Inflammatory macrophage (primary cell): ENCODE results near the gene SEC14L6.
"Not testable (repeated sequence)": the region's sequence is repeated elsewhere in the genome, so short reads cannot be mapped to it uniquely, and the experiment has no call there.

Experiments
- DNase-seq, 2 donors: peaks; one replicate each; pipeline ENCODE4 v3.0.0-alpha.2; 2020 to 2022

The SEC14L6 gene

DNA sequence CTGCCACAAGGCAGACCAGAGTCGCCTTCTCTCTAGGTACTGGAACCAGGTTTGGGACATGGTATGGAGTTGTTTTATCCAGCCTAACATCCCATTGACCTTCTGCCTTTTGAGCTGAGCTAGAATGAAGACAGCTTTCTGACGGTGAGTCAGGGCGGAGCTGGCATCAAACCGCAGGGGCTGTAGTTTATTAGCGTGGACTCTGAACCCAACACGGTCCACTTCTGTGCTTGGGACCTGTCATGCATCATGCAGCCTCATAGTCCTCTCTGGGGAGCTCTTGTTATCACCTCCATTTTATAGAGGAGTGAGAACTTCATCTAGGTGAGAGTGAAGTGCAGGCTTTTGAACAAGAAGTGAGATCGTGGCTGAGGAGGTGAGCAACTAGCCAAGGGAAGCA is 19.6 kb upstream of the SEC14L6 start:
- DNase-seq, result no peak

- DNase-seq, result no peak
Measured at GRCh38 chr22:30565341-30565740, 18.8 kb upstream of the SEC14L6 start.

DNA sequence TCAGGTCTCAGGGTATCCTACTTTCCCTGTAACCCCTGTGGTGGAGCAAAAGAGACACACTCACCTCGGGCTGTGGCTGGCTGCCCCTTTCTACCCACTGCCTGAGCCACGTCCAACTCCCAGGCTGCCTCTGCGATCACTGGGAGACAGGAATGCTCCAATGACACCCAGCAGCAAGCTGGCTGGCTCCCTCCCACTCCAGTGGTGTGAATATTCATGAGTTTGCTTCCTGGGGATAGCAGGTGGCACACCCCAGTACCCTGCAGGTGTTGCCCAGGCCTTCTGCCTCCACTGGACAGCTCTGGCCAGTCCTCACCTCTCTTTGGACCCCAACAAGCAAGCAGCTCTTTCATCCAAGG is 18.2 kb upstream of the SEC14L6 start:
- no peak for DNase-seq

GRCh38 chr22:30564045-30564760 is 17.7 kb upstream of the SEC14L6 start:
- no peak for DNase-seq

DNA sequence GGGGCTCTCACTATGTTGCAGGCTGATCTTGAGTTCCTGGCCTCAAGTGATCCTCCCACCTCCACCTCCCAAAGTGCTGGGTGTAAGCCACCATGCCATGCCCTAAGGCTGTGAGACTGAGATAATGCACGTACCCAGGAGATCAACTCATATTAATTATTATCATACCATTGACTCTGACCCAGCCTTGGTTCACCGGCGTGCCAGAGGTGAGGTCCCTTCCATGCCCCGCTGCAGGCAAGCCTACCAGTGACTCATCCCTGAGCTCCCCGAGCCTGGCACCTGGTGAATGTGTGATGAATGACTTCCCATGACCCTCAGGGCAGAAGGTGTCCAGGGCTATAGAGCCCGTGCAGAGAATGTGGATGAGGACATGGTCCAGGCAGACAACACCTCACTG is 15.8 kb upstream of the SEC14L6 start:
- DNase-seq, result no peak

- DNase-seq, result no peak
Measured at GRCh38 chr22:30561402-30562189, 15.1 kb upstream of the SEC14L6 start.

DNA sequence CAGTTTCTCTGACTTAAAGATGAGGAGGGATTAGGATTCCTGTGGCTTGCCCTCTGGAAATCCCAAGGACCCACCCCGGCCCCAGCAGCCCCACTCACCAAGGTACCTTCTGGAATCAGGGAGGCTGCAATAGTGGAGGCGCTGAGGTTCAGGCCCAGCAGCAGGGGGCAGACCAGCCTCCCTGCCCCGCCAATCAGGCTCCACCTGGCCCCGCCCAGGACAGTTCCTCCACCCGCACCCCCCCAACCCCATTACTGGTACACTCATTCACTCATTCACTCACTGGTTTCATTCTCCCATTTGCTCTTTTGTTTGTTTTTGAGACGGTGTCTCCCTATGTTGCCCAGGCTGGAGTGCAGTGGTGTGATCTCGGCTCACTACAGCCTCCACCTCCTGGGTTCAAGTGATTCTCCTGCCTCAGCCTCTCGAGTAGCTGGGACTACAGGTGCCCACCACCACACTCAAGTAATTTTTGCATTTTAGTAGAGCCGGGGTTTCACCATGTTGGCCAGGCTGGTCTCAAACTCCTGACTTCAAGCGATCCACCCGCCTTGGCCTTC is 14.2 kb upstream of the SEC14L6 start:
- not testable (repeated sequence) for DNase-seq

DNA sequence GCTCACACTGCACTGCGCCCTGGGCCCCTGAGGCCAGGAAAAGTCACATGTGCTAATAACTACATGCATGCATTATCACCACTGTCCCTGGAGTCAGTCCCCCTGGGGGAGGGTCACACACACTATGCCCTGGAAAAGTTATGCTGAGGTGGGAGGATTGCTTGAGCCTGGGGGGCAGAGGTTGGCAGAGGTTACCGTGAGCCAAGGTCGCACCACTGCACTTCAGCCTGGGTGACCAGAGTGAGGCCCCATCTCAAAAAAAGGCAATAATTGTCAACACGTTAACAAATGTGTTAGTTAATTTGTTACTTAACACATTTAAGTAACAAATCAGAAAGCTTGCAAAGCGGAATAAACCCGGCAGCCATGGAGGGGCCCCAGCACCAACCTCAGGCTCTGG is 13.3 kb upstream of the SEC14L6 start:
- DNase-seq, result no peak

DNA sequence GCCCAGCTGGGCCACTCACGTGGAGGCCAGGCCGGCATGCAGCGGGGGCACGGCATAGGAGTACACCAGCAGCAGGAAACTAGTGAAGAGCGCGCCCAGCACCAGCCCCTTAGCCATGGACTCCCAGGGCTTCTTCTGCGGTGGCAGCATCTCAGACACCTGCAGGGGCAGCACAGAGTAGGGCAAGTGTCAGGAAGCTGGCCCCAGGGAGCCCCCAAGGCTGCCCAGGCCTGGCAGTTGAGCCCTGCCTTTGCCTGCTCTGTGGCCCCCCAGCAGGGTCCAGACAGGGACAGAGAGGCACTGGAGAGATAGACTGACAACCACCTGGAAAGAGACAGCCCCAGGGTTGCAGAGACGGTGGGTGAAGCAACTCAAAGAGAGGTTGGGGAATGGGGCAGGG is 10.7 kb upstream of the SEC14L6 start:
- no peak for DNase-seq

DNA sequence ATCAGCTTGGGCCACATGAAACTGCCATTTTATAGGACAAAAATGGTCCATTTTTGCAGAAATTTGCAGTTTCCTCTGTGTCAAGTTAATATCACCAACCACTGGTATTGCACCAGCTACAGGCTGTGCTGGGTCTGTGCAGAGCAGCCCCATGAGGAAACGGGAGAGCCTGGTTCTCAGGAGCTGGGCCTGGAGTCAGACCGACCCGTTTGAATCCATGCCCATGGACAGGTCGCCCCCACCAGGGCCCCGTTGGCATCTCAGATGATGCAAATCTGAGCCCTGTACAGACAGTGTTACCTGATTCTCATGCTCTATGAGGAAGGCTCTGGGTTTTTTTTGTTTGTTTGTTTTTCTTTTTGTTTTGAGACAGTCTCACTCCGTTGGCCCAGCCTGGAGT is 9.8 kb upstream of the SEC14L6 start:
- DNase-seq, result no peak

GRCh38 chr22:30555282-30556210 is 9.0 kb upstream of the SEC14L6 start:
- DNase-seq, result no peak

DNA sequence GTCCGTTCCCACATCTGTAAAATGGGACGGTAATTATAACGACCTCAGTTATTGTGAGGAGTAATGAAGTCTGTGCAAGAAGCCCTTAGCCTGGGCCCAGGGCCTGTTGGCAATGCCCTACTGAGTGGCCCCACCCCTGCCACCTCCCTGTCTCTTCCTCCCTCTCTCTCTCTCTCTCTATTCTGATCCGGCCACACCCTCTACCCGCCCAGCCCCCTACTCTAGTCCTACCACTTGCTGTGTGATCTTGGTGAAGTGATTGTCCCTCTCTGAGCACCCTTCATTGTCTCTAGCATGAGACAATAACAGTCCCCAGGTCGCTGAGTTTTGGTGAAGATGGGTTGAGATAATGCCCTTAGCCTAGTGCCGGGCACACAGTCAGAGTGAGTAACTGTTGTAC is 7.4 kb upstream of the SEC14L6 start:
- DNase-seq, result no peak

GRCh38 chr22:30552719-30553118 is 6.2 kb upstream of the SEC14L6 start:
- no peak for DNase-seq

DNA sequence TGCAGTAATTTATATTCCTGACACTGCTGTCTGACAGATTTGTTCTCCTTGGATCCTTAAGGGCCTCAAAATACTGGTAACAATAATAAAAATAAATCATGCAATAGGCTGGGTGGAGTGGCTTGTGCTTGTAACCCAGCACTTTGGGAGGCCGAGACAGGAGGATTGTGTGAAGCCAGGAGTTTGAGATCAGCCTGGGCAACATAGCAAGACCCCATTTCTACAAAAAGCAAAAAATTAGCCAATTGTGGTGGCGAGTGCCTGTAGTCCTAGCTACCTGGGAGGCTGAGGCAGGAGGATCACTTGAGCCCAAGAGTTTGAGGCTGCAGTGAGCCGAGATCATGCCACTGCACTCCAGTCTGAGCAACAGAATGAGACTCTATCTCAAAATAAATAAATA is 5.3 kb upstream of the SEC14L6 start:
- DNase-seq, result not testable (repeated sequence)

DNA sequence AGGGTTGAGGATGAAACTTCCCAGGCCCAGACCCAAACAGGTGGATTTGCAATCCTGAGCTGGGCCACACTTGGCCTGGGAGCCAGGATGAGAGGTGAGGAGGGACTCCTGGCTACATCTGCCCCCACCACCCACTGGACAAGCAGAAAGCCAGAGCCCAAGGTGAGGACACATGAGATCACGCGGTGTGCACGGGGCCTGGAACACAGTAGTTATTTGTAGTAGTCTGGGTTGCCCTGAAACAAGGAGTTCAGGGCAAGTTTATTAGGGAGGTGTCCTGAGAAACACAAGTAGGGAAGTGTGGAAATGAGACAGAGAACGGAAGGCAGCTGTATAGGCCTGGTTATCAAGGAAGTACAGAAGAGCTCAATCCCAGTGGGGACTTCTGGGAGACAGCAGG is 647 bp upstream of the SEC14L6 start:
- DNase-seq, result peak in 1 of 2 donors; percentile 7

GRCh38 chr22:30542811-30543188 is 3.7 kb downstream of the SEC14L6 start:
- DNase-seq, result no peak

DNA sequence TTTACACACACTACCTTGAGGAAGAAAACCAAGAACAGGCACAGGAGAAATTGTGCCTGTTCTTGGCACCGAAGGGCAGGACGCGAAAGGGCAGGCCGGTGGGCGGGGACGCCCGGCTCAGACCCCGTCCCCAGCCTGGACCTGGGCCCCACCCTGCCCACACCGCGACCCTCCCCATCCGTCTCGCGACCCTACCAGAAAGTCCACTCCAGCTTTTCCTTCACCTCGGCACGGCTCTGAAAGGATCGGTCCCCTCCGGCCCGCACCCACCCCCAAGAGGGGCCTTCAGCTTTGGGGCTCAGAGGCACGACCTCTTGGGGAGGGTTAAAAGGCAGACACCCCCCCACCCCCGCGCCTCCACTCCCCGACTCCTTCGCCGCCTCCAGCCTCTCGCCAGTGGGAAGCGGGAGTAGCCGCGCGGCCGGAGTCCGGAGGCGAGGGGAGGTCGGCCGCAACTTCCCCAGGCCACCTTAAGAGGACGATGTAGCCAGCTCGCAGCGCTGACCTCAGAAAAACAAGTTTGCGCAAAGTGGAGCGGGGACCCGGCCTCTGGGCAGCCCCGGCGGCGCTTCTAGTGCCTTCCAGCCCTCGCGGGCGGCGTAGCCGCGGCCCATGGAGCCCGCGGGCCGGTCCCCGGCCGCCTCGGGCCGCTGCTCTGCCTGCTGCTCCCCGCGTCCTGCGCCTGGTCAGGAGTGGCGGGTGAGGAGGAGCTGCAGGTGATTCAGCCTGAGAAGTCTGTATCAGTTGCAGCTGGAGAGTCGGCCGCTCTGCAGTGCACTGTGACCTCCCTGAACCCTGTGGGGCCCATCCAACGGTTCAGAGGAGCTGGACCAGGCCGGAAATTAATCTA is 4.4 kb downstream of the SEC14L6 start:
- DNase-seq, result peak; percentile 3 to 45

DNA sequence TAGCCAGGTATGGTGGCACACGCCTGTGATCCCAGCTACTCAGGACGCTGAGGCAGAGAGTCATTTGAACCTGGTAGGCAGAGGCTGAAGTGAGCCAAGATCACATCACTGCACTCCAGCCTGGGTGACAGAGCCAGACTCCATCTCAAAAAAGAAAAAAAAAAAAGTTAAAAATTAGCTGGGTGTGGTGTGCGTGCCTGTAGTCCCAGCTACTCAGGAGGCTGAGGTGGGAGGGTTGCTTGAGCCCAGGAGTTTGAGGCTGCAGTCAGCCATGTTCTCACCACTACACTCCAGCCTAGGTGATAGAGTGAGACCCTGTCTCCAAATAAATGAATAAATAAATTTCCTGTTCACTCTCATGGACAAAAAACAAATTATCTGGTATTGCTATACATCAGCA is 5.0 kb downstream of the SEC14L6 start:
- DNase-seq, result not testable (repeated sequence)

GRCh38 chr22:30539368-30539767 is 7.2 kb downstream of the SEC14L6 start:
- DNase-seq, result no peak

DNA sequence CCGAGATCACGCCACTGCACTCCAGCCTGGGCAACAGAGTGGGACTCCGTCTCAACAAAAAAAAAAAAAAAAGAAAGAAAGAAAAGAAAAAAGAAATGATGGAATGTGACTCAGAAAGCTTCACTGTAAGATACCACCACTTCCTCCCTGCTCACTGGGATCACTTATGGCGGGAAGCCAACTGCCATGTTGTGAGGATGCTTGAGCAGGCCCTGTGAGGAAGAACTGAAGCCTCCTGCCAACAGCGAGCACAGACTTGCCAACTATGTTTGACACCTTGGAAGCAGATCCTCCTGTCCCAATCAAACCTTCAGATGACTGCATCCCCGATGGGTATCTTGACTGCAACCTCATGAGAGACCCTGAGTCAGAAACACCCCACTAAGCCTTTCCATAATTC is 8.3 kb downstream of the SEC14L6 start:
- peak in 1 of 2 donors; percentile 4 for DNase-seq

- DNase-seq, result no peak
Measured at GRCh38 chr22:30537083-30537731, 9.3 kb downstream of the SEC14L6 start.
